K562 (cell line): Measurements from ENCODE around the gene RNF103. TPM values are rescaled to one million over a fixed set of nuclear protein-coding genes. Genes with fewer than 3 reads are reported as not detected.

Experiments
- CBX8 ChIP-seq: fragments of 200-600 bp; sonication (generic); IDR thresholded peaks from 2 replicates; pipeline ENCODE4 v1.6.1; 2012; ENCODE audit warnings: borderline replicate concordance, mixed run types, low read depth, mild to moderate bottlenecking, moderate library complexity, mixed read lengths, low read length, control low read depth, inconsistent platforms; ENCODE audit not compliant: poor library complexity, severe bottlenecking; ENCODE audit errors: extremely low read depth
- FOXA3 ChIP-seq, 2 experiments: fragments of 450-650 bp in 1 of 2; sonication (generic) in 1 of 2; formaldehyde crosslinking; IDR thresholded peaks in 1 of 2; conservative IDR thresholded peaks in 1 of 2; 2 replicates each; pipeline versions ENCODE4 v1.4.0 to v1.8.0; 2020 to 2022; ENCODE audit warnings: mild to moderate bottlenecking in 2 of 2, missing genetic modification reagents in 1 of 2
- HOMEZ ChIP-seq: fragments of 250-450 bp; sonication (Bioruptor Pico); IDR thresholded peaks from 2 replicates; pipeline ENCODE4 v1.4.0; 2020; ENCODE audit warnings: mild to moderate bottlenecking, moderate library complexity
- TARDBP ChIP-seq: fragments of 450-650 bp; IDR thresholded peaks from 2 replicates; pipeline ENCODE4 v1.6.1; 2016
- ZNF395 ChIP-seq: fragments of 200-800 bp; sonication (Bioruptor generic); IDR thresholded peaks from 2 replicates; pipeline ENCODE4 v1.6.1; 2017; ENCODE audit warnings: missing genetic modification characterization, missing compliant biosample characterization
- ZNF609 ChIP-seq: sonication (generic); formaldehyde crosslinking; IDR thresholded peaks from 2 replicates; pipeline ENCODE4 v1.8.1; 2023; ENCODE audit warnings: missing genetic modification reagents, mild to moderate bottlenecking, borderline replicate concordance
- ZNF668 ChIP-seq: fragments of 250-450 bp; sonication (Bioruptor Pico); IDR thresholded peaks from 2 replicates; pipeline ENCODE4 v1.8.0; 2022; ENCODE audit warnings: mild to moderate bottlenecking, inconsistent platforms
- polyA plus RNA-seq, 8 experiments: library from polyadenylated mRNA; depleted of rRNA in 4 of 8; stranded (reverse) in 5 of 8; unstranded in 3 of 8; fragments of >200 nt; fragmentation: Nextera tagmentation in 2 of 8; fragmentation: Illumina TruSeq in 1 of 8; extraction: Ambion mirVana in 2 of 8; extraction: Trizol in 1 of 8; gene quantifications; 2 replicates each; pipeline versions ENCODE4 v1.2.1 to v1.2.3, GENCODE V29; 2011 to 2014; ENCODE audit warnings: inconsistent platforms in 1 of 8, missing spikeins in 1 of 8
- total RNA-seq, 7 experiments: library from RNA; depleted of rRNA in 6 of 7; stranded (reverse); fragments of >200 nt in 6 of 7; fragmentation: Illumina TruSeq in 2 of 7; extraction: Trizol in 2 of 7; gene quantifications; 2 replicates each; pipeline versions ENCODE4 v1.2.1 to v1.2.3, GENCODE V29; 2011 to 2021; ENCODE audit warnings: low replicate concordance in 1 of 7

The RNF103 gene
- total and polyA plus RNA-seq, 9 of the 15 experiments (the other 6 are each of a cell fraction or from before 2014, with no cell fraction given), result 1.2 to 6.8 (median 4.6) TPM

GRCh38 chr2:86617738-86618137 is 5.9 kb downstream of the RNF103 start (continued):
- TF ChIP-seq HOMEZ (no peak), FOXA3 (CRISPR knock-in tag; conservative IDR thresholded peaks at IDR 0.05 in 1 of 2, IDR thresholded peaks at IDR 0.05 in 1 of 2) (no peak), CBX8 (no peak), TARDBP (no peak), ZNF395 (no peak), ZNF668 (CRISPR knock-in tag) (no peak), ZNF609 (CRISPR knock-in tag) (no peak)
